Measurements from ENCODE around the gene CDIPT. TPM values are rescaled to one million over a fixed set of nuclear protein-coding genes. Genes with fewer than 3 reads are reported as not detected.

Gene CDIPT
- total and polyA plus RNA-seq, 8 donors: 69.5 to 84.8 (median 78.3) TPM

GRCh38 chr16:29863669-29863984 is 601 bp upstream of the CDIPT start:
- DNase-seq: no peak

GRCh38 chr16:29862383-29862883 is 593 bp downstream of the CDIPT start:
- H3K4me3 ChIP-seq: peak overlapping the region; percentile 81 to 86
- ATAC-seq (peak; percentile 37), DNase-seq (no peak)
- H3K9me3 ChIP-seq: no peaks in the 10 kb centered on the region
- no peaks in the 10 kb centered on the region for H3K27me3 ChIP-seq
- peaks cover 0 to 30% of the 10 kb centered on the region in 2 donors for H3K36me3 ChIP-seq
- no peak for TF ChIP-seq CTCF (IDR thresholded peaks at IDR 0.05)
- peaks cover 9 to 24% of the 10 kb centered on the region in 2 donors for H3K4me1 ChIP-seq
- intact Hi-C loops (cut with DNase I): loop anchor here in 1 of 2 donors (10.0 kb wide), 1 partner anchor 62 kb away; the partner anchor contains the start of gene KCTD13
- H3K27ac ChIP-seq: peak overlapping the region; percentile 84 to 87

More at GRCh38 chr16:29863669-29863984, 601 bp upstream of the CDIPT start:
- Histone ChIP-seq H3K4me3 (peak overlapping the region in 1 of 2 donors; percentile 81), H3K9me3 (no peaks in the 10 kb centered on the region), H3K36me3 (peaks cover 0 to 25% of the 10 kb centered on the region in 2 donors), H3K27ac (peak overlapping the region; percentile 84 to 87), H3K27me3 (no peaks in the 10 kb centered on the region), H3K4me1 (peaks cover 9 to 24% of the 10 kb centered on the region in 2 donors)
- ATAC-seq: no peak
- intact Hi-C loops (cut with DNase I): loop anchor here in 1 of 2 donors (10.0 kb wide), 1 partner anchor 61 kb away; the partner anchor contains the start of gene KCTD13
- no peak for TF ChIP-seq CTCF (IDR thresholded peaks at IDR 0.05)

- no peaks in the 10 kb centered on the region for H3K9me3 ChIP-seq
- intact Hi-C loops (cut with DNase I): loop anchor here in 1 of 2 donors (10.0 kb wide), 1 partner anchor 65 kb away; the partner anchor contains the start of gene KCTD13
- no peak overlapping the region for H3K27ac ChIP-seq
- ATAC-seq: no peak
- peaks cover 0 to 30% of the 10 kb centered on the region in 2 donors for H3K36me3 ChIP-seq
- TF ChIP-seq CTCF (IDR thresholded peaks at IDR 0.05): no peak
- no peaks in the 10 kb centered on the region for H3K27me3 ChIP-seq
- H3K4me3 ChIP-seq: no peak overlapping the region
- DNase-seq: no peak
- peaks cover 9 to 24% of the 10 kb centered on the region in 2 donors for H3K4me1 ChIP-seq
Measured at GRCh38 chr16:29860218-29860617, 2.8 kb downstream of the CDIPT start.

GRCh38 chr16:29858974-29859373 is 4.1 kb downstream of the CDIPT start:
- intact Hi-C loops (cut with DNase I): loop anchor here in 1 of 2 donors (10.0 kb wide), 1 partner anchor 146 kb away; no protein-coding TSS in a partner anchor
- DNase-seq: no peak
- ATAC-seq: no peak

More at GRCh38 chr16:29858974-29859373, 4.1 kb downstream of the CDIPT start:
- H3K4me1 ChIP-seq: peaks cover 9 to 24% of the 10 kb centered on the region in 2 donors
- no peak for TF ChIP-seq CTCF (IDR thresholded peaks at IDR 0.05)
- H3K36me3 ChIP-seq: peaks cover 0 to 30% of the 10 kb centered on the region in 2 donors
- H3K4me3 ChIP-seq: no peak overlapping the region
- H3K9me3 ChIP-seq: no peaks in the 10 kb centered on the region
- H3K27me3 ChIP-seq: no peaks in the 10 kb centered on the region
- no peak overlapping the region for H3K27ac ChIP-seq
